Heart left ventricle (tissue), 13 donors: Measurements from ENCODE around the gene TDRD10.

Experiments used
- CTCF ChIP-seq, 12 donors: fragments of 200-600 bp; sonication (generic) in 4 of 12; IDR thresholded peaks; one replicate each; pipeline versions ENCODE4 v1.5.0 to v1.8.0; 2018 to 2022; ENCODE audit warnings: antibody characterized with exemption in 12 of 12, mild to moderate bottlenecking in 5 of 12
- POLR2A ChIP-seq, 2 donors: fragments of 450-650 bp; IDR thresholded peaks; one replicate each; pipeline ENCODE4 v1.6.1; 2017; ENCODE audit warnings: antibody characterized with exemption in 2 of 2, mild to moderate bottlenecking in 2 of 2, moderate library complexity in 2 of 2
- donor health status: ischemic (EF 13 %, LVEDD 7.1; RV severe dilation, severe dysfunction).
- donor health status: DM: no; HTN: yes; CAD: no.
- donor health status: DM: no; HTN: no; CAD: no.
- donor health status: ischemic (EF 25% LVEDD 6.9; RV normal size, moderate dysfunction).
- donor health status: ischemic (EF 25% LVEDD 5.7; RV mildly dilated, moderate dysfunction).
- donor health status: ischemic (EF 35%, LVEDD 5.7; RV mildly dilated, moderate dysfunction).
- donor health status: nonischemic (EF 11% LVEDD 7.7; RV severe dilation, severe dysfunction).
- donor health status: DM: yes; HTN: yes; CAD: no.
- donor health status: PGD.
- donor health status: ischemic (EF 29% LVEDD 5.4; RV normal size, mild dysfunction).
- donor health status: nonischemic (EF 23%, LVEDD 6.1; RV moderate dilation, normal function).

DNA sequence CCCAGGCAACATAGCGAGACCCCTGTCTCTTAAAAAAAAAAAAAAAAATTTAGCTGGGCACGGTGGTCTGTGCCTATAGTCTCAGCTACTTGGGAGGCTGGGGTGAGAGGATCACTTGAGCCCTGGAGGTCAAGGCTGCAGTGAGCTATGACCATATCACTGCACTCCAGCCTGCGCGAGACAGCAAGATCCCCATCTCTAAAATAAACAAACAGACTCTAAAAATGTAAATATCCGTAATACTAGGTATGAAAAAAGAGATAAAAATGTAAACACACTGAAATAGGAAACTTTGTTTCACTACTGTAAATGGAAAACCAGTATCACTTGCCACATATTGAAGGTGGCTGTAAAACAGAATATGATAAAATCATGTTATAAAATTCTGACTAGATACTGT, 88.7 kb downstream of the TDRD10 start:
- TF ChIP-seq POLR2A (IDR thresholded peaks at IDR 0.05) (no peak), CTCF (IDR thresholded peaks at IDR 0.05) (no peak)
